HS-5 (cell line): Measurements from ENCODE around the gene SCAF1.

Experiments used
- DNase-seq: peaks from one replicate; pipeline ENCODE4 v3.0.0-alpha.2; 2012; ENCODE audit warnings: low read depth

The SCAF1 gene

GRCh38 chr19:49641688-49642491, at the start of gene SCAF1:
Gene SCAF1, plus strand, starts transcription at chr19:49642209. Its CDS starts 2,818 bp downstream, at chr19:49645027.
- DNase-seq, result peak; percentile 96

- no peak for DNase-seq
Measured at GRCh38 chr19:49592486-49593232, 49.4 kb upstream of the SCAF1 start.

- no peak for DNase-seq
Measured at GRCh38 chr19:49593233-49594113, 48.5 kb upstream of the SCAF1 start.

- DNase-seq, result no peak
Measured at GRCh38 chr19:49594157-49594992, 47.6 kb upstream of the SCAF1 start.

- no peak for DNase-seq
Measured at GRCh38 chr19:49594993-49595818, 46.8 kb upstream of the SCAF1 start.

- no peak for DNase-seq
Measured at GRCh38 chr19:49595819-49596404, 46.1 kb upstream of the SCAF1 start.

- no peak for DNase-seq
Measured at GRCh38 chr19:49596407-49596806, 45.6 kb upstream of the SCAF1 start.

- DNase-seq, result no peak
Measured at GRCh38 chr19:49596954-49597702, 44.9 kb upstream of the SCAF1 start.

GRCh38 chr19:49597703-49597974, 44.4 kb upstream of the SCAF1 start:
- no peak for DNase-seq

- no peak for DNase-seq
Measured at GRCh38 chr19:49599378-49600295, 42.4 kb upstream of the SCAF1 start.

- DNase-seq, result no peak
Measured at GRCh38 chr19:49601482-49602038, 40.4 kb upstream of the SCAF1 start.

- DNase-seq, result no peak
Measured at GRCh38 chr19:49602806-49603205, 39.2 kb upstream of the SCAF1 start.

GRCh38 chr19:49605605-49606004, 36.4 kb upstream of the SCAF1 start:
- no peak for DNase-seq

- no peak for DNase-seq
Measured at GRCh38 chr19:49609499-49610092, 32.4 kb upstream of the SCAF1 start.

- DNase-seq, result no peak
Measured at GRCh38 chr19:49613374-49613773, 28.6 kb upstream of the SCAF1 start.

GRCh38 chr19:49614096-49614833, 27.7 kb upstream of the SCAF1 start:
- no peak for DNase-seq

GRCh38 chr19:49615861-49616260, 26.1 kb upstream of the SCAF1 start:
- no peak for DNase-seq
